ENCODE measurements around the gene PIP4P1.

DNA sequence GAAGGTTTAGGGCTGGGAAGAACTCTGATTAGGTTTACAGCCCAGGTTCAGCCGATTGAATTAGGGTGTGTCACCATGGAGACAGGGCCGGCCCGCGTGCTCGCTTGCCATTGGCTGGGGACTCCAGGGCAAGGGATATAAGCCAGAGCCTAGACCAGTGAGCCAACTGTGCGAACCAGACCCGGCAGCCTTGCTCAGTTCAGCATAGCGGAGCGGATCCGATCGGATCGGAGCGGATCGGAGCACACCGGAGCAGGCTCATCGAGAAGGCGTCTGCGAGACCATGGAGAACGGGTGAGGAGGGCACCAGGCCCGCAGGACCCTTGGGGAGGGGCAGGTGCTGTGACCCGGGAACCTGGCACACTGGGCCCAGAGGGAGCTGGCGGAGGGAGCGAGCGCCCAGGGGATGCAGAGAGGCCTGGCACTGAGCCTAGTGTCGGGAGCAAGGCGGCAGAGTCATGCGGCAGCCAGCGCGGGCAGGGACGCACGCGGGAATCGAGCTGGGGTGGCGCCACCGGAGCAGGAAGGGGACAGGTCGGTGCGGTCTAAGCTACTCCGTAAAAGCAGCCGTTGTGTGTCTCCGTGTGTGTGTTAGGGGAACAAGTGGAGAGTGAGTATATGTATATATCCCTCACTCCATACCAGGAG is 8.1 kb upstream of the PIP4P1 start, which contains the start of gene PNP:
- TF ChIP-seq ELF4 (IDR thresholded peaks at IDR 0.05) (peak; percentile 88), ARNT (IDR thresholded peaks at IDR 0.05) (no peak), SUZ12 (IDR thresholded peaks at IDR 0.05) (no peak), FOXM1 (IDR thresholded peaks at IDR 0.05; ENCODE audit: borderline replicate concordance) (no peak), SP1 (IDR thresholded peaks at IDR 0.05) (no peak), BHLHE40 (IDR thresholded peaks at IDR 0.05; ENCODE audit: borderline replicate concordance) (no peak), FOXK2 (IDR thresholded peaks at IDR 0.05) (no peak), NFRKB (IDR thresholded peaks at IDR 0.05) (no peak), HDGF (IDR thresholded peaks at IDR 0.05; ENCODE audit: borderline replicate concordance) (no peak), CTBP1 (IDR thresholded peaks at IDR 0.05; ENCODE audit: borderline replicate concordance) (no peak)
- TF ChIP-seq, protein P1, sequence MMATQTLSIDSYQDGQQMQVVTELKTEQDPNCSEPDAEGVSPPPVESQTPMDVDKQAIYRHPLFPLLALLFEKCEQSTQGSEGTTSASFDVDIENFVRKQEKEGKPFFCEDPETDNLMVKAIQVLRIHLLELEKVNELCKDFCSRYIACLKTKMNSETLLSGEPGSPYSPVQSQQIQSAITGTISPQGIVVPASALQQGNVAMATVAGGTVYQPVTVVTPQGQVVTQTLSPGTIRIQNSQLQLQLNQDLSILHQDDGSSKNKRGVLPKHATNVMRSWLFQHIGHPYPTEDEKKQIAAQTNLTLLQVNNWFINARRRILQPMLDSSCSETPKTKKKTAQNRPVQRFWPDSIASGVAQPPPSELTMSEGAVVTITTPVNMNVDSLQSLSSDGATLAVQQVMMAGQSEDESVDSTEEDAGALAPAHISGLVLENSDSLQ (IDR thresholded peaks at IDR 0.05): no peak

All from HEK293T (cell line).